ENCODE results near the gene CDK6. TPM values are rescaled to one million over a fixed set of nuclear protein-coding genes. Genes with fewer than 3 reads are reported as not detected.

Gene CDK6
- total and polyA plus RNA-seq, 2 of the 8 experiments (the other 6 are each of a cell fraction or from before 2014, with no cell fraction given) = 5.9 to 18.9 TPM

- H4K20me1 ChIP-seq (replicated peaks in 1 of 2; ENCODE audit: control insufficient read depth in 1 of 2, insufficient read depth in 2 of 2, low read length in 2 of 2) = no peaks in the 10 kb centered on the region
- no peak overlapping the region for H3K4ac ChIP-seq (replicated peaks; ENCODE audit: insufficient read length, low read depth, low read length)
- H2AFZ ChIP-seq (ENCODE audit: low read length) = no peak overlapping the region
- ChIA-PET POLR2A (ENCODE audit: partially characterized antibody) (interaction anchor here (0.6 kb wide), 1 partner anchor 59 kb away, joined by 3 read pairs; no protein-coding TSS in a partner anchor), CTCF (ENCODE audit: partially characterized antibody) (no interaction called here)
- H3K9me3 ChIP-seq (ENCODE audit: insufficient read depth in 2 of 2, low read depth in 1 of 2, low read length in 1 of 2) = no peaks in the 10 kb centered on the region
- no peak overlapping the region for H4K5ac ChIP-seq (ENCODE audit: insufficient read length, low read depth, low read length)
- FAIRE-seq = no peak
- no peak overlapping the region for H3K27ac ChIP-seq (ENCODE audit: low read depth, low read length)
- no peaks in the 10 kb centered on the region; the same call in 1 of the 2 replicates for H3K79me1 ChIP-seq (ENCODE audit: low read depth, low read length)
- peaks cover 0 to 10% (median 2%) of the 10 kb centered on the region in 4 experiments; a peak in 4 of 7 replicates for H3K4me1 ChIP-seq (replicated peaks in 1 of 4; ENCODE audit: control insufficient read depth in 3 of 4, insufficient read depth in 4 of 4, low read length in 3 of 4)
- DNase-seq (ENCODE audit: low read depth in 1 of 2, low spot score in 2 of 2) = no peak
- H3K79me2 ChIP-seq (ENCODE audit: control insufficient read depth in 1 of 2, insufficient read depth in 2 of 2, low read length in 2 of 2) = peaks cover 0 to 62% of the 10 kb centered on the region in 2 experiments; a peak in 2 of 4 replicates
- no peak overlapping the region for H3K9ac ChIP-seq (replicated peaks in 1 of 4; ENCODE audit: extremely low read depth in 1 of 4, low read depth in 3 of 4, low read length in 3 of 4)
- H3K23me2 ChIP-seq (ENCODE audit: low read depth, low read length) = peaks cover 5% of the 10 kb centered on the region
- no peak overlapping the region for H2BK5ac ChIP-seq (ENCODE audit: low read depth, low read length)
- H3K23ac ChIP-seq (ENCODE audit: insufficient read length) = no peak overlapping the region
- no peak overlapping the region for H3K4me2 ChIP-seq (ENCODE audit: insufficient read depth in 1 of 2, low read depth in 2 of 2, low read length in 2 of 2)
- H3K18ac ChIP-seq (ENCODE audit: extremely low read depth, low read length) = no peak overlapping the region
- H3K36me3 ChIP-seq (ENCODE audit: control insufficient read depth in 2 of 4, insufficient read depth in 4 of 4, low read length in 3 of 4) = no peaks in the 10 kb centered on the region
- H3K14ac ChIP-seq (ENCODE audit: insufficient read length) = no peak overlapping the region
- no peak overlapping the region for H2BK20ac ChIP-seq (ENCODE audit: low read length)
- H3K27me3 ChIP-seq (replicated peaks in 1 of 4; ENCODE audit: control insufficient read depth in 3 of 4, extremely low read depth in 1 of 4, insufficient read depth in 3 of 4, low read length in 3 of 4) = no peaks in the 10 kb centered on the region
- H2BK15ac ChIP-seq (ENCODE audit: low read length) = no peak overlapping the region
- no peak overlapping the region; the same call in 1 of the 2 replicates for H2AK5ac ChIP-seq (ENCODE audit: low read depth, low read length)
- WGBS, 2 experiments (ENCODE audit: extremely low coverage in 1 of 2, insufficient coverage in 1 of 2, insufficient read length in 1 of 2, insufficient replicate concordance in 2 of 2, low coverage in 1 of 2, low lambda C conversion rate in 2 of 2, missing lambda C conversion rate in 1 of 2) = 87% methylated on average over 3 of the region's 3 CpGs; no CpG with 5 or more reads in 1 of the 2 experiments
- TF ChIP-seq SIRT6 (IDR thresholded peaks at IDR 0.05; ENCODE audit: low read length) = no peak
- no peak overlapping the region for H4K91ac ChIP-seq (replicated peaks; ENCODE audit: insufficient read length, low read length)
- H3K56ac ChIP-seq (replicated peaks; ENCODE audit: insufficient read length, low read depth, low read length) = no peak overlapping the region
- no peak overlapping the region for H2BK12ac ChIP-seq (ENCODE audit: low read depth, low read length)
- H4K8ac ChIP-seq (ENCODE audit: extremely low read depth, insufficient read depth, low read length) = no peak overlapping the region
- H2BK120ac ChIP-seq (replicated peaks; ENCODE audit: low read depth, low read length) = no peak overlapping the region
- no peak overlapping the region for H3K4me3 ChIP-seq (ENCODE audit: extremely low read depth in 1 of 4, insufficient read depth in 2 of 4, low read depth in 3 of 4, low read length in 4 of 4)
Measured at GRCh38 chr7:92827464-92828120, 8.8 kb downstream of the CDK6 start.

Data from H1 (cell line).